MM.1S (cell line): ENCODE data around the gene ZNF334.

ENCODE experiments used
- DNase-seq: peaks from one replicate; pipeline ENCODE4 v3.0.0-alpha.2; 2015
- H2AFZ ChIP-seq: fragments of 300-600 bp; sonication (generic); 2 replicates; pipeline ENCODE4 v1.6.0; 2016; ENCODE audit warnings: antibody characterized with exemption, low read length
- H3F3A ChIP-seq: fragments of 300-600 bp; sonication (generic); 2 replicates; pipeline ENCODE4 v1.6.1; 2016; ENCODE audit warnings: mild to moderate bottlenecking, antibody characterized with exemption, low read length, moderate library complexity, mixed read lengths; ENCODE audit not compliant: insufficient read depth
- H3K27ac ChIP-seq: fragments of 300-600 bp; sonication (generic); 2 replicates; pipeline ENCODE4 v1.5.1; 2016; ENCODE audit warnings: mild to moderate bottlenecking, low read length
- H3K27me3 ChIP-seq: fragments of 300-600 bp; sonication (generic); replicated peaks from 2 replicates; pipeline ENCODE4 v1.6.0; 2016; ENCODE audit warnings: low read length; ENCODE audit not compliant: insufficient read depth
- H3K36me3 ChIP-seq: fragments of 300-600 bp; sonication (generic); replicated peaks from 2 replicates; pipeline ENCODE4 v1.6.1; 2016; ENCODE audit warnings: mild to moderate bottlenecking, low read length, mixed read lengths; ENCODE audit not compliant: insufficient read depth
- H3K4me1 ChIP-seq: fragments of 300-600 bp; sonication (generic); 2 replicates; pipeline ENCODE4 v1.6.1; 2016; ENCODE audit warnings: low read length, mixed read lengths
- H3K4me2 ChIP-seq: fragments of 300-600 bp; sonication (generic); 2 replicates; pipeline ENCODE4 v1.6.0; 2016; ENCODE audit warnings: low read depth, low read length
- H3K4me3 ChIP-seq: fragments of 300-600 bp; sonication (generic); 2 replicates; pipeline ENCODE4 v1.5.1; 2016; ENCODE audit warnings: low read length, mixed read lengths
- H3K79me2 ChIP-seq: fragments of 300-600 bp; sonication (generic); 2 replicates; pipeline ENCODE4 v1.6.1; 2016; ENCODE audit warnings: mixed run types, low read length, mixed read lengths
- H3K9ac ChIP-seq: fragments of 300-600 bp; sonication (generic); 2 replicates; pipeline ENCODE4 v1.6.1; 2016; ENCODE audit warnings: low read length, mixed read lengths
- H3K9me2 ChIP-seq: fragments of 300-600 bp; sonication (generic); replicated peaks from 2 replicates; pipeline ENCODE4 v1.6.1; 2016; ENCODE audit warnings: mild to moderate bottlenecking, low read length, mixed read lengths; ENCODE audit not compliant: insufficient read depth
- H3K9me3 ChIP-seq: fragments of 300-600 bp; sonication (generic); replicated peaks from 2 replicates; pipeline ENCODE4 v1.6.1; 2016; ENCODE audit warnings: mild to moderate bottlenecking, low read length, mixed read lengths; ENCODE audit not compliant: insufficient read depth
- H4K20me1 ChIP-seq: fragments of 300-600 bp; sonication (generic); 2 replicates; pipeline ENCODE4 v1.6.1; 2016; ENCODE audit warnings: mild to moderate bottlenecking, low read length, moderate library complexity, mixed read lengths; ENCODE audit not compliant: insufficient read depth
- EZH2 ChIP-seq: fragments of 300-600 bp; sonication (generic); optimal IDR thresholded peaks from 2 replicates; pipeline ENCODE3; 2017; ENCODE audit warnings: low read depth, mild to moderate bottlenecking, antibody characterized with exemption, low read length, mixed read lengths
- EZH2phosphoT487 ChIP-seq: fragments of 300-600 bp; sonication (generic); IDR thresholded peaks from 2 replicates; pipeline ENCODE4 v1.6.1; 2018; ENCODE audit warnings: antibody characterized with exemption, low read length
- TF ChIP-seq, protein P1 (sequence below): fragments of 300-600 bp; sonication (generic); IDR thresholded peaks from 2 replicates; pipeline ENCODE4 v1.5.1; 2016; ENCODE audit warnings: antibody characterized with exemption, low read length, mixed read lengths

ZNF334 gene

DNA sequence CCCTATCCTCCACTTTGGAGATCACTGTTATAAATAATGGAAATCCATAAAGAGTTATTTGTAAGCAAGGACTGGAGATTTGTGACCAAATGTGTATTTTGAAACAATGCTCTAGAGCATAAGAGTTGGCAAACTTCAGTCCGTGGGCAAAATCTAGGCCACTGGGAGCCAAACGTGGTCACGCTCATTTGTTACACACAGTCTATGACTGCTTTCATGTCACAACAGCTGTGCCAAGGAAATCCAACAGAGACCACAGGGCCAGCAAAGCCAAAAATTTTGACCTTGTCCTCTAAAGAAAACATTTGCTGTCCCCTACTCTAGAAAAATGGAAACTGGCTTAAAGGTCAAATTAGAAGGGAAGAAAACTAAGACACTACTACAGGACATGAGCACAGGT lies 7.9 kb downstream of the ZNF334 start:
- Histone ChIP-seq H3K27ac (no peak overlapping the region), H3K9me2 (no peaks in the 10 kb centered on the region), H3K4me2 (no peak overlapping the region), H3K9ac (no peak overlapping the region), H3K36me3 (no peaks in the 10 kb centered on the region), H3K79me2 (no peaks in the 10 kb centered on the region), H3K9me3 (no peaks in the 10 kb centered on the region), H4K20me1 (no peaks in the 10 kb centered on the region), H3K27me3 (no peaks in the 10 kb centered on the region), H2AFZ (no peak overlapping the region), H3F3A (no peaks in the 10 kb centered on the region), H3K4me1 (no peaks in the 10 kb centered on the region), H3K4me3 (no peak overlapping the region)
- DNase-seq: no peak
- TF ChIP-seq, protein P1, sequence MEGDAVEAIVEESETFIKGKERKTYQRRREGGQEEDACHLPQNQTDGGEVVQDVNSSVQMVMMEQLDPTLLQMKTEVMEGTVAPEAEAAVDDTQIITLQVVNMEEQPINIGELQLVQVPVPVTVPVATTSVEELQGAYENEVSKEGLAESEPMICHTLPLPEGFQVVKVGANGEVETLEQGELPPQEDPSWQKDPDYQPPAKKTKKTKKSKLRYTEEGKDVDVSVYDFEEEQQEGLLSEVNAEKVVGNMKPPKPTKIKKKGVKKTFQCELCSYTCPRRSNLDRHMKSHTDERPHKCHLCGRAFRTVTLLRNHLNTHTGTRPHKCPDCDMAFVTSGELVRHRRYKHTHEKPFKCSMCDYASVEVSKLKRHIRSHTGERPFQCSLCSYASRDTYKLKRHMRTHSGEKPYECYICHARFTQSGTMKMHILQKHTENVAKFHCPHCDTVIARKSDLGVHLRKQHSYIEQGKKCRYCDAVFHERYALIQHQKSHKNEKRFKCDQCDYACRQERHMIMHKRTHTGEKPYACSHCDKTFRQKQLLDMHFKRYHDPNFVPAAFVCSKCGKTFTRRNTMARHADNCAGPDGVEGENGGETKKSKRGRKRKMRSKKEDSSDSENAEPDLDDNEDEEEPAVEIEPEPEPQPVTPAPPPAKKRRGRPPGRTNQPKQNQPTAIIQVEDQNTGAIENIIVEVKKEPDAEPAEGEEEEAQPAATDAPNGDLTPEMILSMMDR: no peak

- Histone ChIP-seq H3K4me1 (no peaks in the 10 kb centered on the region), H3K79me2 (no peaks in the 10 kb centered on the region), H3K9me2 (no peaks in the 10 kb centered on the region), H3K27ac (no peak overlapping the region), H2AFZ (no peak overlapping the region), H4K20me1 (no peaks in the 10 kb centered on the region), H3K27me3 (no peaks in the 10 kb centered on the region), H3K36me3 (no peaks in the 10 kb centered on the region), H3K9ac (no peak overlapping the region), H3K4me3 (no peak overlapping the region), H3F3A (no peaks in the 10 kb centered on the region), H3K9me3 (no peaks in the 10 kb centered on the region), H3K4me2 (no peak overlapping the region)
- TF ChIP-seq EZH2phosphoT487 (no peak), EZH2 (no peak)
- TF ChIP-seq, protein P1: no peak
- DNase-seq: no peak
These were observed 11.4 kb downstream of the ZNF334 start for GRCh38 chr20:46501961-46502360.

- Histone ChIP-seq H3K9ac (no peak overlapping the region), H3K9me2 (no peaks in the 10 kb centered on the region), H2AFZ (no peak overlapping the region), H3K4me3 (no peak overlapping the region), H3K4me1 (no peaks in the 10 kb centered on the region), H3K27ac (no peak overlapping the region), H3K36me3 (no peaks in the 10 kb centered on the region), H3F3A (no peaks in the 10 kb centered on the region), H3K4me2 (no peak overlapping the region), H3K79me2 (no peaks in the 10 kb centered on the region), H3K27me3 (no peaks in the 10 kb centered on the region), H4K20me1 (no peaks in the 10 kb centered on the region), H3K9me3 (no peaks in the 10 kb centered on the region)
- TF ChIP-seq EZH2phosphoT487: no peak
- DNase-seq: no peak
These were observed 11.9 kb downstream of the ZNF334 start for GRCh38 chr20:46501337-46501942.

DNA sequence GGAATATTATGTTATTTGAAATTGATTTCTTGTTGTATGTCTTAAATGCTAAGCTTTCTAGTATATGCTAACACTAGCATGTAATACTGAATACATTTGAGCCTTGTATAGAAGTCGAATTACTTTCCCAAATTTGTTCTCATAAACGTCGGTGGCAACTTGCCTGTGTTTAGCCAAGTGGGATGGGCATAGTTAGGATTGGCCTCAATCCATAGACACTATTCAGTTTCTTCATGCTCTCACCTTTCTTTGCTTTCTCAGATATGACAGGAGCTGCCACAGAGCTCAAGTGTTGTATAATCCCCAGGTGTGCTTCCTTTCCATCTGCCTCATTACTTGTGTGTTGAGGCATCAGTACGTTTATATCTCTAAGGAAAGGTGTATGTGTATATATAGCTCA lies 19.3 kb downstream of the ZNF334 start:
- no peak overlapping the region for H3K4me2 ChIP-seq
- H3K36me3 ChIP-seq: no peaks in the 10 kb centered on the region
- H2AFZ ChIP-seq: no peak overlapping the region
- H3K27me3 ChIP-seq: no peaks in the 10 kb centered on the region
- no peak overlapping the region for H3K27ac ChIP-seq
- no peaks in the 10 kb centered on the region for H3K4me1 ChIP-seq
- H3K4me3 ChIP-seq: no peak overlapping the region
- TF ChIP-seq EZH2phosphoT487 (no peak), EZH2 (no peak)
- TF ChIP-seq, protein P1: no peak
- H3K79me2 ChIP-seq: no peaks in the 10 kb centered on the region
- H3K9me3 ChIP-seq: no peaks in the 10 kb centered on the region
- H3F3A ChIP-seq: no peaks in the 10 kb centered on the region
- no peaks in the 10 kb centered on the region for H4K20me1 ChIP-seq
- DNase-seq: no peak
- H3K9me2 ChIP-seq: no peaks in the 10 kb centered on the region
- no peak overlapping the region for H3K9ac ChIP-seq
